Hepatocyte (in vitro differentiated cells): ENCODE results near the gene SPOCK2.
"Not testable (repeated sequence)": the region's sequence is repeated elsewhere in the genome, so short reads cannot be mapped to it uniquely, and the experiment has no call there.

Experiments
- CTCF ChIP-seq: fragments of 200-600 bp; sonication (generic); IDR thresholded peaks from 2 replicates; pipeline ENCODE4 v1.5.1; 2016; ENCODE audit warnings: antibody characterized with exemption, mild to moderate bottlenecking; ENCODE audit not compliant: poor library complexity
- EZH2 ChIP-seq: fragments of 200-600 bp; sonication (generic); IDR thresholded peaks from 2 replicates; pipeline ENCODE4 v1.6.1; 2016; ENCODE audit warnings: antibody characterized with exemption, mild to moderate bottlenecking, borderline replicate concordance

- not testable (repeated sequence) for TF ChIP-seq CTCF, EZH2
These were observed 47.9 kb upstream of the SPOCK2 start for GRCh38 chr10:72136225-72136624.
